GM18858 (cell line): Measurements from ENCODE around the gene MOB4.
"Not testable (repeated sequence)": the region's sequence is repeated elsewhere in the genome, so short reads cannot be mapped to it uniquely, and the experiment has no call there.

Experiments
- ATAC-seq: cut with Tn5 transposase; IDR thresholded peaks from one replicate; pipeline ENCODE4 v1.9.1; 2021; ENCODE audit not compliant: unreplicated experiment

The MOB4 gene

GRCh38 chr2:197513915-197514314, 2.0 kb upstream of the MOB4 start:
- ATAC-seq: no peak

GRCh38 chr2:197514754-197515153, 1.1 kb upstream of the MOB4 start:
- ATAC-seq: no peak

- ATAC-seq: peak; percentile 2
These were observed 539 bp upstream of the MOB4 start for GRCh38 chr2:197515315-197515738.

GRCh38 chr2:197516393-197516761, 511 bp downstream of the MOB4 start:
- no peak for ATAC-seq

- no peak for ATAC-seq
These were observed 1.3 kb downstream of the MOB4 start for GRCh38 chr2:197517150-197517549.

GRCh38 chr2:197538412-197538811, 22.5 kb downstream of the MOB4 start:
- no peak for ATAC-seq

- no peak for ATAC-seq
These were observed 23.9 kb downstream of the MOB4 start for GRCh38 chr2:197539734-197540133.

- no peak for ATAC-seq
These were observed 27.3 kb downstream of the MOB4 start for GRCh38 chr2:197543206-197543605.

GRCh38 chr2:197547163-197547900, 31.5 kb downstream of the MOB4 start:
- ATAC-seq: no peak

- ATAC-seq: no peak
These were observed 32.7 kb downstream of the MOB4 start for GRCh38 chr2:197548582-197548981.

GRCh38 chr2:197551260-197551659, 35.4 kb downstream of the MOB4 start:
- ATAC-seq: not testable (repeated sequence)

GRCh38 chr2:197555467-197555866, 39.6 kb downstream of the MOB4 start:
- no peak for ATAC-seq

- no peak for ATAC-seq
These were observed 40.6 kb downstream of the MOB4 start for GRCh38 chr2:197556456-197556855.

- ATAC-seq: no peak
These were observed 42.5 kb downstream of the MOB4 start for GRCh38 chr2:197558393-197558792.

GRCh38 chr2:197559681-197560080, 43.8 kb downstream of the MOB4 start:
- ATAC-seq: no peak

GRCh38 chr2:197560146-197560665, 44.3 kb downstream of the MOB4 start:
- ATAC-seq: no peak

- no peak for ATAC-seq
These were observed 55.9 kb downstream of the MOB4 start for GRCh38 chr2:197571627-197572271.

GRCh38 chr2:197573608-197574007, 57.7 kb downstream of the MOB4 start:
- no peak for ATAC-seq

GRCh38 chr2:197575987-197576386, 60.1 kb downstream of the MOB4 start:
- ATAC-seq: no peak

- ATAC-seq: no peak
These were observed 60.8 kb downstream of the MOB4 start for GRCh38 chr2:197576631-197577030.

GRCh38 chr2:197577446-197577845, 61.6 kb downstream of the MOB4 start:
- ATAC-seq: no peak

GRCh38 chr2:197578294-197578693, 62.4 kb downstream of the MOB4 start:
- not testable (repeated sequence) for ATAC-seq
